Myocyte (in vitro differentiated cells): ENCODE data around the gene NMRK1. TPM values are rescaled to one million over a fixed set of nuclear protein-coding genes. Genes with fewer than 3 reads are reported as not detected.

Experiments used
- DNase-seq: peaks from one replicate; pipeline ENCODE4 v3.0.0-alpha.2; 2012; ENCODE audit warnings: low read depth
- total RNA-seq: library from RNA; depleted of rRNA; stranded (reverse); fragments of >200 nt; gene quantifications from 2 replicates; pipeline ENCODE4 v1.2.3, GENCODE V29; 2014

NMRK1 gene
- total RNA-seq, 1 donor from 2014 or later, result 42.6 TPM

DNA sequence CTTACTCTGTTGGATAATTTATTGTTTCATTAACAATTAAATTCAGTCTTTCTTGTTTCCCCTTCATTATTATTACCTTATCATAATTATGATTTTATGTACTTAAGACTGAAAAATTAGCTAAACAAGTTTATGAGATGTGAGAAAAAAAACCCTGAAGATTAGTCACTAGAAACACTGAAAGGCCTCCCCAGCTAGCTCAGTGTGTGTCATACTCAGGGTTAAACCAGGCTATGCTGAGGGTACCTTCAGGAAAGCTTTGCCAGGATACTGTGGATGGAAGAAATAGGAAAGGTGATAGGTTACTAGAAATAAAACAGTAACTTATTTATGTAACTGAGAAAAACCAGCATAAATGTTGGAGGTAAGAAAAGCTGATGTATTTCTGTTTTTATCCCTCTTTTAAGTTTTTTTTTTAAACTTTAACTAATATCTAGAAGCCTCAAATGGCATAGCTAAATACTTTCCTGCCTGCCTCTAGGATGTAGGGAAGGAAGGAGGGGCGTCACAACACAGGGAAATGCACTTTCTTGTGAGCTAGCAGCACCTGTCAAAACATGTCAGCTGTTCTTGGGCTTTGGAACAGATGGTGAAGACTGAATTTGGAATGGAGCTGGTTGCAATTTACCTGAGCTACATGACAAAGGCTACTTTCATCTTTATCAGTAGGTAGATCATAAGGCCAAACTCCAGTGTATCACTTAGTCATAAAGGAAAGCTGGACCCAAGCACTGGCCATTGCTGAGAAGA is 24.2 kb downstream of the NMRK1 start:
- peak; percentile 86 for DNase-seq

DNA sequence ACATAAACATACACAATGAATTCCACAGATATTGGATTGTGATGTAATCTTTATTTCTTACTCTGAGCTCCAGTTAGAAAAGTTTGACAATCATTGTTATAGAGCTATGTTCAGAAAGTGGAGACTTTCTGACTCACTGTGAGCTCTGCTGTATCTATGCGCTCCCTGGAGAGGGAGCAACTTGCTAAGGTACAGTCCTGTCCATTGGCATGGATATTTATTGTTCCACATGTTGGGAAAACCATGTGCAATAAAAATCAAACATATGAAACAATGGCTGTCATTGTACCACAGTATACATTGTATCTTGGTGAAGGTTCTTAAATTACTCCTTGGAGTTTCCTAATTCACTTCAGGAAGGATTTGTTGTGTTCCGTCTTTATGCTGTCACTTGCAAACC is 26.8 kb downstream of the NMRK1 start:
- no peak for DNase-seq

DNA sequence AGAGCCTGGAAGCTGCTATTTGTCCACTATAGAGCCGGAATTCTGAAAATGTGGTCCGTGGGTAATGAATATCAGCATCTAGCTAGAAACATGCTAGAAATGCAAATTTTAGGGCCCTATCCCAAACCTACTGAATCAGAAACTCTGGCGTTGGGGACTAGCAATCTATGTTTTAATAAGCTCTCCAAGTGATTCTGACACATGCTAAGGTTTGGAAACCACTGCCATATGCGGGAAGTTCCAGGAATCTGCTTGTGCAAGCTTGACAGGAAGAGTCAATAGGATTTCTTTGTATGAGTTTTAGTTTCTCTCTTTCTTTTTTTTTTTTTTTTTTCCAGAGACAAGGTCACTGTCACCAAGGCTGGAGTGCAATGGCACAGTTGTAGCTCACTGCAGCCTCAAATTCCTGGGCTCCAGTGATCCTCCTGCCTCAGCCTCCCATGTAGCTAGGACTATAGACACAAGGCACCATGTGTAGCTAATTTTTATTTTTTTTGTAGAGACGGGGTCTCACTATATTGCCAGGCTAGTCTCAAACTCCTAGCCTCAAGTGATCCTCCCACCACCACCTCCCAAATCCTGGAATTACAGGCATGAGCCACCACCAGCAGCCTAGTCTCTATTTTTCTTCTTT is 33.5 kb downstream of the NMRK1 start:
- no peak for DNase-seq

DNA sequence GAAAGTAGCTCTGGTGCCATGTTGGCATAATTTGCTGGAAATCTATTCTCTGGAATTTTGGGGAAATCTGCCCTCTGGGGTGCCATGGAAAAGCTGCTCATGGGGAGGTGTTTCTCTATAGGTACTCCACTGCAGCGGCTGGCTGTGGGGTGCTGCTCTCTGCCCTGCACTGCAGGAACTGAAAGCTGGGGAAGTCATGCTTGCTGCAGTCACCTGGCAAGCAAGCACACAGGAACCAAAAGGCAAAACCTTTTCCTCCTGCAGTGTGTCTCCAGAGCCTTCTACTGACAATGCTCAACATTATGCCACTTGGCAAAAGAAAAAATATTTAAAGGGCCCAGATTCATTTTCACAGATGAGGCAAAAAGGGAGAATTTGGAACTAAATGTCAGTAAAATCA is 34.1 kb downstream of the NMRK1 start:
- no peak for DNase-seq

DNA sequence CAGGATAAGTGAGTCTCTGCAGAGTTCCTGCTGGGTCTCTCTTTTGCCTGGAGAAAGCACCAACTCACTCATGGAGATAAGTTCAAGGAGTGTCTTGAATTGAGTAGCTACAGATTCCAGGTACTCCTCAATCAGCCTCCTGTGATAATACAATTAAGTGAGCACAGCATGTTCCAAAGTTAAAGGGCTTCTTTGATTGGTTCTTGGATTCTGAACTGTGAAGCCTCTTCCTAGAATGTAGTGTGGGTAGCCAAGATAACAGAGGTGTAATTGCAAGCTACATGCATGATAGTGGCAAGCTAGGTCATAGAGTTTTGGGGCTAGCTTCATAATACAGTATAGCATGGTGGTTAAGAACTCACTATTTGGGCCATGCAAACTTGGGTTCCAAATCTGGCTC is 36.7 kb downstream of the NMRK1 start:
- no peak for DNase-seq

DNA sequence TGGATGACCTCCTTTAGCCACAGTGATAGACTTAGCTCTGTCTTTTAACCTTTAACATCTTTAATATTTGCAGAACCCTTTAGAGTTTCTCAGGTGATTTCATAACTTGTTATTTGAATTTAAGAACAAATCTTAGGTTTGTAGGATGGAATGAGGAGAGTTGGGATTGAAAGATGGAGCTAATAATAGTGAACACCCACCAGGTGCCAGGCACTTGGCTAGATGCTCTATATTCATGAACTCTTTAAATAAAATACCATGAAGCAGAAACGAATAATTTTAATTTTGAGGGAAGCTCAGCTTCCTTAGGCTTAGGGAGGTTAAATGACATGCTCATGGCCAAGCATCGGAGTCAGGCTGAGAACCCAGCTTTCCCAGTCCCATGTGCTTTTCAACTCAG is 40.4 kb downstream of the NMRK1 start:
- no peak for DNase-seq

DNA sequence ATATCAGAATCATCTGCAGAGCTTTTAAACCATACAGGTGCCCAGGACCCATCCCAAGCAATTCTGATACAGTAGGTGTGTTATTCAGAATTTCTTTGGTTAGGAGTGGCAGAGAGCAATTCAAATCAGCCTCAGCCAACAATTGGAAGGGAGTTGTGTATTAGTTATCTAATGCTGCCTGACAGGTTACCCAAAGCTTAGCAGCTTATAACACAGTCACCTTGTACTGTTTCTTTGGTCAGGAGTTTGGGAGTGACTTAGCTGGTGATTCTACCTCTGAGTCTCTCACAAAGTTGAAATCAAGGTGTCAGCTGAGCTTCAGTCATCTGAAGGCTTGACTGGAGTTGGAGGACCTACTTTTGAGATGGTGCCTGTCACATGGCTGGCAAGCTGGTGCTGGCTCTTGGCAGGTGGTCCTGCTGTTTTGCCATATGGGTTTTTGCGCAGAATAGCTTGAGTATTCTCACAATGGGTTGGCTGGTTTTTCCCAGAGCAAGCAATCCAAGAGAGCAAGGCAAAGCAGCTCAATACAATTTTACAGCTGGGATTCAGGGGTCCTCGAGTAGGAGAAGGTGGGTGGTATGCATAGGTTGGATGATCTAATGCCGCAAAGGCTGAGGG is 41.1 kb downstream of the NMRK1 start:
- DNase-seq, result no peak

DNA sequence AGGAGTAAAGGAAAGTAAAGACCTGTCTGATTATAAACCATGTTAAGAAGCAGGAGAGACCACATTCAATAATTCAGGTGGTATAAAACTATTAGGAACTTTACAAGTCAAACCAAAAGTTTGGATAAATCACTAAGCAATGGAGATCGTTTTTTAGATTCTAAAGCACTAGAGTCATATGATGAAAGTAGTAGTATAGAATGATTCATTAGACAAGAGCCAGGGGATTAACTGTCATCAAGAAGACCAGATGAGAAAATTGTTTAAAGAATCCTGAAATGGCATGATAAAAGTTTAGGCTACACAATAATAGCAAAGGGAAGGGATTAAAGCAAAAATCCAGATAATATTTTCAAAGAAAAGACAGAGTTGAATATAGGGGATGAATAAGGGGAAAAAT is 46.9 kb downstream of the NMRK1 start:
- DNase-seq, result no peak

DNA sequence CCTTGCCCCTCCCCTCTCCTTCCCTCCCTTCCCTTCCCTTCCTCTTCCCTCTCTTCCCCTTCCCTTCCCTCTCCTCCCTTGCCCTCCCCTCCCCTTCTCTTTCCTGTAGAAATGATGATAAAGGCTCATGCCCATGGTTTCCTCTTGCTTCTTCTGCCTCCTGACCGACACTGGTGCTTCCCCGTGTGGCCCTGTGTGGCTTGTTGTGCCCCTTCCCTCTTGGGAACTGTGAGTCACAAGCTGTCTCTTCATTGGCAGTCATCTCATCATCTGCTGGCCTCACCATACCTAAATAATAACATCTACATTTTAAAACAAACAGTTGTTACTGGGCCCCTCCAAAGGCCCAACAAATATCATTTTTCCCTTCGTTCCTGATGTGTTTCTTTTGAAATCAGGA is 48.2 kb downstream of the NMRK1 start:
- DNase-seq, result peak; percentile 14

DNA sequence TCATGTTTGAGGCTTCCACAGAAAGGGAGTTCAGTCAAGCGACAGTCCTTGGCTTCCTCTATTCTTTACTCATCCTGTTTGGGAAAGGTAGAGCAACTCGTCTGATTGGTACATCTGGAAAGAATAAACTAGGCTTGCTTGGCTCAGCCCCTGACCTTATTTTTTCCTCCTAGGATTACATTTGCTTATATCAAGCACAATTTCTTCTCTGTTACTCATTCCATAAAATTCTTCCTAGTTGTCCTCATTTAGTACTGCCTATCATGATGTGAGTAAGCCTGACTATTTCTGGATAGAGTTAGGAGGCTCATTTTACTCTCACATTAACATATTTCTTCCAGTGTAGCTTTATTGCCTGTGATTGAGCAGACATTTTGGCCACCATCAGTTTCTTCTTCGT is 48.9 kb downstream of the NMRK1 start:
- DNase-seq, result peak; percentile 24

DNA sequence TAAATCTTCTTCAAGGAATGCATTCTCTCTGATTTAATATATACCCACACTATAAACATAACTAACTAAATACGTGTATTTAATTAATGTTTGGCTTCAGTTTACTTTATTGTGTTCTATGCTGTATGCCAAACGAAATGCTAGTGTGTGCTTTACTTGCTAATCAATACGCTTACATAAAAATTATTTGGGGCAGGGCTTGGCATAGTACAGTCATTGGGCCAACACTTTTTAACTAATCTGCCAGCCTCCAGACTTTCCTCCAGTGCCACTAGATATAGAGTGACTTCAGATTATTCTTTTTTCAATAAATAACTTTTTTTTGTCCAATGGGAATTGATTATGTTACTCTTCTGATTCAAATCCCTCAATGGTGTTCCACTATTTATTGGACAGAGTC is 51.2 kb downstream of the NMRK1 start:
- no peak for DNase-seq

DNA sequence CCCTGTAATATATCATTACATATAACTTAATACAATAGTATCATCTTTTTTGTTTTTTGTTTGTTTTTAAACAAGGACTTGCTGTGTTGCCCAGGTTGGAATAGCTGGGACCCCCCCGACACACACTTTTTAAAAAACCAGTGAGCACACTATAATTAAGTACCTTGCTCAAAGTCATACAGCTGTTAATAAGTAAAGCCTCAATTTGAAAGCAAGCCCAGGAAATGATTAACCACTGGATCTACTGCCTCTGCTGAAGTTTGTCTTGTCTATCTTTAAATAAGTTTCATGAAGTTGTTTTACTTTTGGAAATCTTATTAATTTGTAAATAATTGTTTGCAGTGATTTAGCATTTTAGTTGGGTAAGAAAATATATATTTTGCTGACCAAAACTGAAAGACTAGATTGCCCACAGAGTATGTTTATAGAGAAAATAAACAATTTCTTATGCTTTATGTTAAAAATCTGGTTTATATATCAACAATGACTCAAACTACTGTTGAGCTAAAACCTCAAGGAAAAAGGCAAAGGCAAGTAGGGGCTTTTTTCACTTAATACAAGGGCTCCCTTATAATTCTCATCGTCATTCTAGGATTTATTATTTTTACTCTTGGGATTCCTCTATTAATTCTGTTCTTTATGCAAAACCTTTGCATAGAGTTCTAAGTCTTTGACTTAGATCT is 54.0 kb downstream of the NMRK1 start:
- DNase-seq, result no peak

DNA sequence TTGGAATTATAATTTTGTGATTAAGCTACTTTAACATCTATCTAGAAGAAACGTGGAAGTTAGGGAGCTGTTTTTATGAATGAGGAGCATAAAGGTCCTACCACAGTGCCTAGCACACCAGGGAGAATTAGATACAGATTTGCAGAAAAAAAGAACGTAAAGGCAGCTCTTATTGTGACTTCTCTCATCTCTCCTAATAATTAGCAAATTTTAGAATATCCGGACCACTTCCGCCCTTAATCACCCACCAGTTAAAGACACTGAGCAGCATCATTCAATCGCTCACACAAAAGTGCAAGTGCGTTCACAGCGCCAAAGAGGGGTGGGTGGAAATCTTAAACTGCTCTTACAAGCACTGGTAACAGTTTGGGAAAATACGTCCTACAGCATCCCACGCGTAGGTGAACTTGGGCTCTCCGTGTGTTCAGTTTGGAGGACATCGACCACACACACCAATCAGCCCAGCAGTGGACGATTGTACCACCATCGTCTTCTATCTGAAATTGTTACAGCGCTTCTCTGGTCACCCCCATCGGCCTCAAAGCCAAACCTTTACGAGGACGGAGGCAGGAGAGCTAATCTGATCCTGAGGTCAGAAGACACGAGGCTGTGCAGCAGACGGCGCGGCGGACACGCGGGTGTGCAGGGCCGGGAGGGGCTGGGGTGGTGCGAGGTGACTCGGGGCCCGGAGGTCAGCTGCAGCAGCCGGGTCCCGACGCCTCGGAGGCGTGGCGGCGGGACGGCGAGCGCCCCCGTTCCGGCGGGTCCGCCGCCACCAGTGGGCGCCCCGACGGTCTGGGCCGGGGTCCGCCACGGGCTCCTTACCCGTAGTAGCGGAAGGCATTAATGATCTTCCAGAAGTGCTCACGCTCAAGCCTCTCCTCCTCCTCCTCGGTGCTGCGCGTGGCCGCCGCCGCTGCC is 60.5 kb downstream of the NMRK1 start:
- DNase-seq, result peak; percentile 71

DNA sequence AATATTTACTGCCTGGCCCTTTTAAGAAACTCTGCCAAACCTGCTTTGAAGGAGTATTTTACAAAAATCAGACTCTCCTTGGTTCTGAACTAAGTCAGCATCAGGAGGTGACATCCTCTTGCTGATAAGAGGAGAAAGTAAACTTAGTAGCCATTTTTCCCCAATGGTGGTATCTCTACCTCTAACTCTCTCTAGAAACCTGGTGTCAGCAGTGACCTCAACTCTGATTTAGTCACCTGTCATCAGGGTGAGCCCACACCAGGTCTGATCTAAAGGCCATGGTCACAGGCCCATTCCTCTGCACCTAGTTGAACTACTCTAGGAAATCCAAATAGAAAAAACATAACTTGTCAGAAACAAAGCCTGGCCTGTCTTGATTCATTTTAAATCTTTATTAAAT is 64.1 kb downstream of the NMRK1 start:
- no peak for DNase-seq

DNA sequence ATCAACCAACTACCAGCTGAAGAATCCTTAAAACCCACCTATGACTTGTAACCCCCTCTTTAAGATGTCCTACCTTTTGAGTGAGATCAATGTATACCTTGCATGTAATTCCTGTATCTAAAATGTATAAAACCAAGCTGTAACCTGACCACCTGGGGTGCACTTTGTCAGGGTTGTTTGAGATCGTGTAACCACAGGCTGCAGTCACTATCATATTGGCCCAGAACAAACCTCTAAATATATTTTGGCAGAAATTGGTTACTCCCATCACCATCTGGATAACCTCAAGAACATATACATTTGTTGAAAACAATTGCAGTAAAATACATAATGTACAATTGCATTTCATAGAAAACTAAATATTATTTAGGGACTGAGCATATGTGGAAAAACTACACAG is 68.3 kb downstream of the NMRK1 start:
- no peak for DNase-seq

DNA sequence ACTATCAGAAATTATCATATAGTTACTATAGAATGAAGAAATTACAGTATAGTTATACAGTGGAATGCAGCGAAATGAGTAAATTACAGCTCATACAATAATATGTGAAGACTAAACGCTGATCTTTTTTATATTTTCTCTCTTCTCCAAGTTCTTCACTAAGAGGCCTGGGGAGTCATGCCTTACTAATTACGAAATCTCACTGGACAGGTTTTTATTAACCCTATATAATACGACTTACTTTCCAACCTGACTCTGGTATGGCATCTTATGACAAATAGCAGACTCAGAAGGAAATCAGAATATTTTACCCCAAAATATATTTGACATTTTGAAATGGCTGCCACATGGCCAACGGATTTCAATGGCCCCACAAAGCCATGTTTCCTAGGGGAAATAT is 68.9 kb downstream of the NMRK1 start:
- no peak for DNase-seq

DNA sequence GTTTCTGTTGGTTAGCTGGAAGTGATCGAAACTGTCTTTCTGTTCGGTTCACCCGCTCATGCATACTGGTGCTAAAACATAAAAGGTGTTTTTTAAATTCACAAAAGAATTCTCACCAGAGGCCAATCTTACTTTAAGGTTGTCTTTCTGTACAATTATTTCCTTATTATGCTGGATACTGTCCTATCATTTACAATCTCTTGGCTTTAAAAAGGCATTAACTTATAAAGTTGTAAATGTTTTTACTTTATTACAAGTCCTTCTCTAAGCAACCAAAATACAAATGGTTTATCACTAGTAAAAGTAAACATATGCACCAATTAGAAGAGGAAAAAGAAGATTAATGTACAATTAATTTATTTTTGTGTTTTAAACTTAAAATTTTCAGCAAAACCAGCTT is 70.6 kb downstream of the NMRK1 start:
- DNase-seq, result no peak

DNA sequence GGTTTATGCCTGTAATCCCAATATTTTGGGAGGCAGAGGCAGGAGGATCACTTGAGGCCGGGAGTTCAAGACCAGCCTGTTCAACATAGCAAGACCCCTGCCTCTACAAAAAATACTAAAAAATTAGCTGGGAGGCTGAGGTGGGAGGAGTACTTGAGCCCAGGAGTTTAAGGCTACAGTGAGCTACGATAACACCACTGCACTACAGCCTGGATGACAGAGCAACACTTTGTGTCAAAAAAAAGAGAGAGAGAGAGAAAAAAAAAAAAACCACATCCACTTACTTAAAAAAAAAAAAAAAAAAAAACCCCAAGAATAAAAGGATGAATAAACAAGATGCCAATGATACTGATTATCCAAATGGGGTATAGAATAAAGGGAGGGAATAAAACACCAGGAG is 74.2 kb downstream of the NMRK1 start:
- DNase-seq, result no peak
